OCI-LY7 (cell line): Measurements from ENCODE around the gene FBXO4. TPM values are rescaled to one million over a fixed set of nuclear protein-coding genes. Genes with fewer than 3 reads are reported as not detected.
"Not testable (repeated sequence)": the region's sequence is repeated elsewhere in the genome, so short reads cannot be mapped to it uniquely, and the experiment has no call there.

ENCODE experiments used
- BruUV-seq: library from RNA; stranded (reverse); fragments of 400-500 nt; replicated peaks from 2 replicates; lab custom pipeline; 2021; lab: Mats Ljungman, UMichigan
- CTCF ChIA-PET: fragments of 300-600 bp; sonication (Branson Sonifier 250); formaldehyde crosslinking; loops from one replicate; lab custom pipeline; 2022; ENCODE audit warnings: antibody characterized with exemption; ENCODE audit not compliant: unreplicated experiment; lab: Charles Lee
- POLR2A ChIA-PET: fragments of 300-600 bp; sonication (Branson Sonifier 250); formaldehyde crosslinking; loops from one replicate; lab custom pipeline; 2022; ENCODE audit warnings: antibody characterized with exemption; lab: Charles Lee
- DNase-seq: peaks from one replicate; pipeline ENCODE4 v3.0.0-alpha.2; 2015; ENCODE audit warnings: low spot score
- H2AFZ ChIP-seq: fragments of 200-600 bp; sonication (generic), shearing (Covaris generic); 2 replicates; pipeline ENCODE4 v1.6.1; 2014; ENCODE audit warnings: mild to moderate bottlenecking, antibody characterized with exemption, low read length, moderate library complexity
- H3K27ac ChIP-seq: fragments of 200-600 bp; sonication (generic); 2 replicates; pipeline ENCODE4 v1.5.1; 2014; ENCODE audit warnings: mixed run types, low read depth, mild to moderate bottlenecking, moderate library complexity, low read length, inconsistent platforms; ENCODE audit not compliant: poor library complexity, severe bottlenecking
- H3K36me3 ChIP-seq: fragments of 200-600 bp; sonication (generic); 2 replicates; pipeline ENCODE4 v1.6.1; 2014; ENCODE audit warnings: mild to moderate bottlenecking, antibody characterized with exemption, low read length, moderate library complexity, mixed read lengths; ENCODE audit not compliant: insufficient read depth
- H3K4me1 ChIP-seq: fragments of 200-600 bp; sonication (generic); 2 replicates; pipeline ENCODE4 v1.5.1; 2014; ENCODE audit warnings: mild to moderate bottlenecking, low read length; ENCODE audit not compliant: insufficient read depth, poor library complexity, severe bottlenecking
- H3K4me2 ChIP-seq: fragments of 200-600 bp; sonication (generic); 2 replicates; pipeline ENCODE4 v1.6.1; 2014; ENCODE audit warnings: mild to moderate bottlenecking, low read length
- H3K4me3 ChIP-seq: fragments of 200-600 bp; sonication (generic); 2 replicates; pipeline ENCODE4 v1.5.1; 2014; ENCODE audit warnings: mild to moderate bottlenecking, low read depth, low read length; ENCODE audit not compliant: poor library complexity, severe bottlenecking
- H3K79me2 ChIP-seq: fragments of 200-600 bp; sonication (generic); 2 replicates; pipeline ENCODE4 v1.6.1; 2016; ENCODE audit warnings: low read depth, mild to moderate bottlenecking, low read length, moderate library complexity, mixed read lengths; ENCODE audit not compliant: insufficient read depth
- H3K9me2 ChIP-seq: fragments of 200-600 bp; sonication (generic); 2 replicates; pipeline ENCODE4 v1.6.1; 2016; ENCODE audit warnings: mild to moderate bottlenecking, low read length, mixed read lengths; ENCODE audit not compliant: insufficient read depth
- H3K9me3 ChIP-seq: fragments of 200-600 bp; sonication (generic); 2 replicates; pipeline ENCODE4 v1.6.1; 2014; ENCODE audit warnings: mild to moderate bottlenecking, mixed run types, low read length, mixed read lengths
- H4K20me1 ChIP-seq: fragments of 200-600 bp; sonication (generic); 2 replicates; pipeline ENCODE4 v1.6.1; 2014; ENCODE audit warnings: mild to moderate bottlenecking, antibody characterized with exemption, low read length, moderate library complexity, mixed read lengths; ENCODE audit not compliant: insufficient read depth
- EZH2phosphoT487 ChIP-seq: fragments of 200-600 bp; sonication (generic); IDR thresholded peaks from 2 replicates; pipeline ENCODE4 v1.6.1; 2018; ENCODE audit warnings: low read depth, borderline replicate concordance, mild to moderate bottlenecking, mixed run types, antibody characterized with exemption, low read length, moderate library complexity, mixed read lengths
- intact Hi-C: fragments of 100-400 bp; cut with micrococcal nuclease; formaldehyde crosslinking; loops from one replicate; pipeline ENCODE4 v1.10.0; 2022; ENCODE audit not compliant: unreplicated experiment
- total RNA-seq, 2 experiments: library from RNA; depleted of rRNA in 1 of 2; stranded (reverse); fragments of >200 nt in 1 of 2; shearing (Covaris generic) in 1 of 2; gene quantifications; 2 replicates each; pipeline ENCODE4 v1.2.3, GENCODE V29; 2014 to 2022
- TF ChIP-seq, protein P1 (sequence below): fragments of 200-600 bp; sonication (generic); conservative IDR thresholded peaks from 2 replicates; pipeline ENCODE4 v1.5.1; 2014; ENCODE audit warnings: mild to moderate bottlenecking, antibody characterized with exemption, low read length, moderate library complexity, mixed read lengths

Gene FBXO4
- total RNA-seq, 2 experiments from 2014 or later, result 0.40 TPM; not detected in 1

DNA sequence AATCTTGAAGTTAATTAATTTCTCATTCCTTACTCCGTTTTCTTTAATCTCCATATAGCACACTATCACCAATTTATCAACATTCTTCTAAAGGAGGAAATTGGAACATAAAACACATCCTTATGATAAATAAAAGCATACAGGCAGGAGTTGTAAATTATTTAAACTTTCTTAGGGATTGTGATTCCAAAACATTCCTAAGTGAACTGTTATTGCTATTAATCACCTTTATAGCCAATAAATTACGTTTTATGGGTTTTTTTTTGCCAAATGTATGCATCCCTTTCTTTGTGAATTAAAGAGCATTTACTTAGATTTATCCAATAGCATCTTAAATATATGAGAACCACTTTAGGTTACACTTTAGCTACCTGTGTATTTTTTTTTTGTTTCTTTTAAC, 55.3 kb downstream of the FBXO4 start:
- Histone ChIP-seq H4K20me1 (no peaks in the 10 kb centered on the region), H3K9me3 (no peaks in the 10 kb centered on the region), H3K36me3 (no peaks in the 10 kb centered on the region), H3K79me2 (no peaks in the 10 kb centered on the region), H3K4me2 (no peak overlapping the region), H3K4me1 (no peaks in the 10 kb centered on the region), H2AFZ (no peak overlapping the region), H3K27ac (no peak overlapping the region), H3K9me2 (no peaks in the 10 kb centered on the region), H3K4me3 (no peak overlapping the region)
- no TSS peak for BruUV-seq
- DNase-seq, result no peak
- TF ChIP-seq, protein P1, sequence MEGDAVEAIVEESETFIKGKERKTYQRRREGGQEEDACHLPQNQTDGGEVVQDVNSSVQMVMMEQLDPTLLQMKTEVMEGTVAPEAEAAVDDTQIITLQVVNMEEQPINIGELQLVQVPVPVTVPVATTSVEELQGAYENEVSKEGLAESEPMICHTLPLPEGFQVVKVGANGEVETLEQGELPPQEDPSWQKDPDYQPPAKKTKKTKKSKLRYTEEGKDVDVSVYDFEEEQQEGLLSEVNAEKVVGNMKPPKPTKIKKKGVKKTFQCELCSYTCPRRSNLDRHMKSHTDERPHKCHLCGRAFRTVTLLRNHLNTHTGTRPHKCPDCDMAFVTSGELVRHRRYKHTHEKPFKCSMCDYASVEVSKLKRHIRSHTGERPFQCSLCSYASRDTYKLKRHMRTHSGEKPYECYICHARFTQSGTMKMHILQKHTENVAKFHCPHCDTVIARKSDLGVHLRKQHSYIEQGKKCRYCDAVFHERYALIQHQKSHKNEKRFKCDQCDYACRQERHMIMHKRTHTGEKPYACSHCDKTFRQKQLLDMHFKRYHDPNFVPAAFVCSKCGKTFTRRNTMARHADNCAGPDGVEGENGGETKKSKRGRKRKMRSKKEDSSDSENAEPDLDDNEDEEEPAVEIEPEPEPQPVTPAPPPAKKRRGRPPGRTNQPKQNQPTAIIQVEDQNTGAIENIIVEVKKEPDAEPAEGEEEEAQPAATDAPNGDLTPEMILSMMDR, result no peak
- no peak for TF ChIP-seq EZH2phosphoT487
- ChIA-PET POLR2A (interaction anchor here (0.6 kb wide), 1 partner anchor 11 kb away, joined by 3 read pairs; no protein-coding TSS in a partner anchor), CTCF (no interaction called here)
- intact Hi-C loops, result no loop called here

DNA sequence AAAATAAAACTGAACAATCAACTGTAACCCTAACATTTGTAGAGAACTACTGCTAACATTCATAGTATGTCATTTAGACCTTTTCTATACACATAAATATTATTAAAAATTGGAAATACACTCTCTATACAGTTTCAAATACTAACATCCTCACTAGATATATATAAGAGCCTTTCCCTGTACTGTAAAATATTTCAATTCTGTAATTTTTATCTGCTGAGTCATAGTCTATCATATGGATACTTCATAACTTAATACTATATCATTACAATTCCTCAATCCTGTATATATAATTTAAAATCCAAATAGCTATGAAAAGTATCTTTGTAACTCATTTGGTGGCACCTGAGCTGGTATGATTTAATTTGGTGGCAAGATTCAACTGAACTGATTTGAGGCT, 55.8 kb downstream of the FBXO4 start:
- POLR2A ChIA-PET, result interaction anchor here (0.6 kb wide), 1 partner anchor 11 kb away, joined by 3 read pairs; no protein-coding TSS in a partner anchor
- CTCF ChIA-PET, result no interaction called here
- intact Hi-C loops, result no loop called here
- TF ChIP-seq, protein P1, result no peak
- TF ChIP-seq EZH2phosphoT487, result no peak
- Histone ChIP-seq H4K20me1 (no peaks in the 10 kb centered on the region), H2AFZ (no peak overlapping the region), H3K4me2 (no peak overlapping the region), H3K79me2 (no peaks in the 10 kb centered on the region), H3K9me2 (no peaks in the 10 kb centered on the region), H3K4me1 (no peaks in the 10 kb centered on the region), H3K4me3 (no peak overlapping the region), H3K36me3 (no peaks in the 10 kb centered on the region), H3K27ac (no peak overlapping the region), H3K9me3 (no peaks in the 10 kb centered on the region)
- DNase-seq, result no peak
- no TSS peak for BruUV-seq

DNA sequence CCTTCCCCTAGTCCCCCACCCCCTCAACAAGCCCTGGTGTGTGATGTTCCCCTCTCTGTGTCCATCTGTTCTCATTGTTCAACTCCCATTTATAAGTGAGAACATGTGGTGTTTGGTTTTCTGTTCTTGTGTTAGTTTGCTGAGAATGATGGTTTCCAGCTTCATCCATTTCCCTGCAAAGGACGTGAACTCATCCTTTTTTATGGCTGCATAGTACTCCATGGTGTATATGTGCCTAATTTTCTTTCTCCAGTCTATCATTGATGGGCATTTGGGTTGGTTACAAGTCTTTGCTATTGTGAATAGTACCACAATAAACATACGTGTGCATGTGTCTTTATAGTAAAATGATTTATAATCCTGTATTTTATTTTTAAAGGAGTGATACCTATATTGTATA, 57.8 kb downstream of the FBXO4 start:
- H3K27ac ChIP-seq, H3K9me3 ChIP-seq, intact Hi-C loops, DNase-seq, H2AFZ ChIP-seq, H3K4me1 ChIP-seq, CTCF ChIA-PET, H3K36me3 ChIP-seq, POLR2A ChIA-PET, H3K79me2 ChIP-seq, H3K4me2 ChIP-seq, BruUV-seq, H3K4me3 ChIP-seq, H4K20me1 ChIP-seq, H3K9me2 ChIP-seq: not testable (repeated sequence)
